Parathyroid adenoma (tissue), 2 donors: Measurements from ENCODE around the gene GPR142.

Experiments used
- H2AFZ ChIP-seq: fragments of 300-600 bp; sonication (generic); one replicate; pipeline ENCODE4 v1.7.0; 2017; ENCODE audit warnings: antibody characterized with exemption, mild to moderate bottlenecking
- H3K27ac ChIP-seq: fragments of 300-600 bp; sonication (generic); one replicate; pipeline ENCODE4 v1.7.0; 2017
- H3K27me3 ChIP-seq: fragments of 300-600 bp; sonication (generic); one replicate; pipeline ENCODE4 v1.7.0; 2017; ENCODE audit warnings: low read length; ENCODE audit not compliant: control insufficient read depth, insufficient read depth
- H3K36me3 ChIP-seq: fragments of 300-600 bp; sonication (generic); one replicate; pipeline ENCODE4 v1.7.0; 2017; ENCODE audit warnings: low read length; ENCODE audit not compliant: control insufficient read depth, insufficient read depth
- H3K4me1 ChIP-seq: fragments of 300-600 bp; sonication (generic); one replicate; pipeline ENCODE4 v1.7.0; 2017; ENCODE audit warnings: control low read depth
- H3K4me2 ChIP-seq: fragments of 300-600 bp; sonication (generic); one replicate; pipeline ENCODE4 v1.7.0; 2017; ENCODE audit warnings: low read length
- H3K4me3 ChIP-seq: fragments of 300-600 bp; sonication (generic); one replicate; pipeline ENCODE4 v1.7.0; 2017; ENCODE audit warnings: low read depth, low read length
- H3K79me2 ChIP-seq: fragments of 300-600 bp; sonication (generic); one replicate; pipeline ENCODE4 v1.7.0; 2017; ENCODE audit warnings: control low read depth
- H3K9ac ChIP-seq: fragments of 300-600 bp; sonication (generic); one replicate; pipeline ENCODE4 v1.7.0; 2017; ENCODE audit warnings: mild to moderate bottlenecking
- H3K9me3 ChIP-seq: fragments of 300-600 bp; sonication (generic); one replicate; pipeline ENCODE4 v1.7.0; 2017; ENCODE audit warnings: low read length; ENCODE audit not compliant: control insufficient read depth
- TF ChIP-seq, protein P1 (sequence below): fragments of 300-600 bp; sonication (generic); IDR thresholded peaks from one replicate; pipeline ENCODE4 v1.7.0; 2017; ENCODE audit warnings: antibody characterized with exemption, mild to moderate bottlenecking
- donor health status: primary hyperparathyroidism.

GPR142 gene

DNA sequence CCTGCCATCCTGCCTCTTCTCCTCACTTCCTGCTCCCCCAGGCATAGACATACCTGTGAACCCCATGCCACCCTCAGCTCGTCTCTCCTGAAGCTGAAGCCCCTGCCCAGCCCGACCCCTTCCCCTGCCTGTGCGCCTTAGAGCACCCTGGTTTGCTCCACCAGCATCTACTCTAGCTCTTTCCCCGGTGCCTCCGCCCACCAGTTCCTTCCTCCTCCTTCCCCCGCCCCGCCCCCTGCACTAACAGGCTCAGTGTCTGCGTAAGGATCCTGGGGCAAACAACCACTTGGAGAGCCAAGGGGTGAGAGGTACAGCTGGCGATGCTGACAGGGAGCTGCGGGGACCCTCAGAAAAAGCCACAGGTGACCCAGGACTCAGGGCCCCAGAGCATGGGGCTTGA, 1.9 kb downstream of the GPR142 start:
- no peak overlapping the region for H2AFZ ChIP-seq
- TF ChIP-seq, protein P1, sequence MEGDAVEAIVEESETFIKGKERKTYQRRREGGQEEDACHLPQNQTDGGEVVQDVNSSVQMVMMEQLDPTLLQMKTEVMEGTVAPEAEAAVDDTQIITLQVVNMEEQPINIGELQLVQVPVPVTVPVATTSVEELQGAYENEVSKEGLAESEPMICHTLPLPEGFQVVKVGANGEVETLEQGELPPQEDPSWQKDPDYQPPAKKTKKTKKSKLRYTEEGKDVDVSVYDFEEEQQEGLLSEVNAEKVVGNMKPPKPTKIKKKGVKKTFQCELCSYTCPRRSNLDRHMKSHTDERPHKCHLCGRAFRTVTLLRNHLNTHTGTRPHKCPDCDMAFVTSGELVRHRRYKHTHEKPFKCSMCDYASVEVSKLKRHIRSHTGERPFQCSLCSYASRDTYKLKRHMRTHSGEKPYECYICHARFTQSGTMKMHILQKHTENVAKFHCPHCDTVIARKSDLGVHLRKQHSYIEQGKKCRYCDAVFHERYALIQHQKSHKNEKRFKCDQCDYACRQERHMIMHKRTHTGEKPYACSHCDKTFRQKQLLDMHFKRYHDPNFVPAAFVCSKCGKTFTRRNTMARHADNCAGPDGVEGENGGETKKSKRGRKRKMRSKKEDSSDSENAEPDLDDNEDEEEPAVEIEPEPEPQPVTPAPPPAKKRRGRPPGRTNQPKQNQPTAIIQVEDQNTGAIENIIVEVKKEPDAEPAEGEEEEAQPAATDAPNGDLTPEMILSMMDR, result no peak
- H3K27ac ChIP-seq, result no peak overlapping the region

DNA sequence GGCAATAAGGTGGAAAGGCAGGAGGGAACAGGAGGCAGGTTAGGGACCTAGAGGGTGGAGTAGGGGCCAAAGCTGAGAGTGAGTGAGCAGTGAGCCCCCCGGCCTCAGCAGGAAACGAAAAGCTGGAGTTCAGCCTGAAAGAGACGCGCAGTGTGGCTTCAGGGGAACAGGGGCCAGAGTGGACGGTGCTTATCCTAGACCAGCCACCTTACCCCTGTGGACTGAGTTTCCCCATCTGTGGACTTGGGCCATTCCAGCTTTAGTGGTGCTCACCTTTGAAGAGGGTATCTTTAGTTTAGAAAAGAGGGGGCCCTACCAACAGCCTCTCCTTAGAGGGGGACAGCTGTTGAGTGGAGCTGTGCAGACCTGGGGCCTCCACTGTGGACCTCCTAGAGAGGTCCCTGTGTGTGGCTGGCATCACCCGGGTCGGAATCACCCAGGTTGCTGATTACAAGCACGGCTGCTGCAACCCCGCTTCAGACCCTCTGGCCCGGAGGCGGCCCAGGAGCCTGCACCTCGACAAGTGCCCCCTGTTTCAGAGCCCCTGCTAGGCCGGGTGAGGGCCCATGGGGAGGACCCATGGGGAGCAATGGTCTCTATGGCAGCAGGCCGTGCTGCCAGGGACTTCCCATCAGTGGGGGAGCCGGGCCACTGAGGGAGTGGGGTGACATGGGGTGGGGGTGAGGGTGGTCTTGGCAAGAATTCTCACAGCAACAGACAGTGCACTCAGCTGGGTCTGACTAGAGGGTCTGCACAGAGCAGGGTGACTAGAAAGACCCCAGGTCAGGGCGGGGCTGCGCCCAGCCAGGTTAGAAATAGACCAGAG, 2.6 kb downstream of the GPR142 start:
- H3K4me1 ChIP-seq, result no peaks in the 10 kb centered on the region
- no peaks in the 10 kb centered on the region for H3K9me3 ChIP-seq
- no peaks in the 10 kb centered on the region for H3K27me3 ChIP-seq
- TF ChIP-seq, protein P1, result no peak
- no peaks in the 10 kb centered on the region for H3K36me3 ChIP-seq
- H3K79me2 ChIP-seq, result no peaks in the 10 kb centered on the region
- no peak overlapping the region for H3K27ac ChIP-seq
- H3K4me3 ChIP-seq, result no peak overlapping the region
- H3K9ac ChIP-seq, result no peak overlapping the region
- H3K4me2 ChIP-seq, result no peak overlapping the region
- H2AFZ ChIP-seq, result no peak overlapping the region

More for the DNA sequence above, 1.9 kb downstream of the GPR142 start:
- Histone ChIP-seq H3K4me3 (no peak overlapping the region), H3K36me3 (no peaks in the 10 kb centered on the region), H3K79me2 (no peaks in the 10 kb centered on the region), H3K27me3 (no peaks in the 10 kb centered on the region), H3K9ac (no peak overlapping the region), H3K9me3 (no peaks in the 10 kb centered on the region), H3K4me2 (no peak overlapping the region), H3K4me1 (no peaks in the 10 kb centered on the region)

DNA sequence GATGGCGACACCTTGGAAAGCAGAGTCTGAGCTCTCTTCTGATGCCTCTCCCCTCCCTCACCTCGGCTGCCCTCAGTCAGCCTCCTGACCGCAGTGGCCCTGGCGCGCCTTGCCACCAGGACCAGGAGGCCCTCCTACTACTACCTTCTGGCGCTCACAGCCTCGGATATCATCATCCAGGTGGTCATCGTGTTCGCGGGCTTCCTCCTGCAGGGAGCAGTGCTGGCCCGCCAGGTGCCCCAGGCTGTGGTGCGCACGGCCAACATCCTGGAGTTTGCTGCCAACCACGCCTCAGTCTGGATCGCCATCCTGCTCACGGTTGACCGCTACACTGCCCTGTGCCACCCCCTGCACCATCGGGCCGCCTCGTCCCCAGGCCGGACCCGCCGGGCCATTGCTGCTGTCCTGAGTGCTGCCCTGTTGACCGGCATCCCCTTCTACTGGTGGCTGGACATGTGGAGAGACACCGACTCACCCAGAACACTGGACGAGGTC, 4.4 kb downstream of the GPR142 start:
- Histone ChIP-seq H3K4me1 (no peaks in the 10 kb centered on the region), H3K79me2 (no peaks in the 10 kb centered on the region), H3K9me3 (no peaks in the 10 kb centered on the region), H3K27ac (no peak overlapping the region), H3K4me3 (no peak overlapping the region), H3K36me3 (no peaks in the 10 kb centered on the region), H3K9ac (no peak overlapping the region), H3K4me2 (no peak overlapping the region), H3K27me3 (no peaks in the 10 kb centered on the region), H2AFZ (no peak overlapping the region)
- TF ChIP-seq, protein P1, result no peak

DNA sequence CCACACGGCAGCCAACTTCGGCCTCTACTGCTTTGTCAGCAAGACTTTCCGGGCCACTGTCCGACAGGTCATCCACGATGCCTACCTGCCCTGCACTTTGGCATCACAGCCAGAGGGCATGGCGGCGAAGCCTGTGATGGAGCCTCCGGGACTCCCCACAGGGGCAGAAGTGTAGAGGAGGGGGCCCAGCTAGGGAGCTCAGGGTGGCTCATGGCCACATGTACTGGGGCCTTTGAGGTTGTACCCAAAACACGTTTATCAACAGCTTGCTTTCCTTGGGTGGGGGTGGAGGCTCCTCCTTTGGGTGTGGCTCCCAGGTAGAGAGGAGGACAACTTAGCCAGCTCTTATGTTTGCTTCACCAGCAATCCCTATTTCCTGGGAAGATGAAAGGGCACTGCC, 5.1 kb downstream of the GPR142 start:
- Histone ChIP-seq H3K36me3 (no peaks in the 10 kb centered on the region), H3K4me1 (no peaks in the 10 kb centered on the region), H3K79me2 (no peaks in the 10 kb centered on the region), H3K4me3 (no peak overlapping the region), H3K9ac (no peak overlapping the region), H3K27me3 (no peaks in the 10 kb centered on the region), H3K27ac (no peak overlapping the region), H3K4me2 (no peak overlapping the region), H3K9me3 (no peaks in the 10 kb centered on the region), H2AFZ (no peak overlapping the region)
- TF ChIP-seq, protein P1, result no peak
